WTC11 (cell line): Measurements from ENCODE around the gene DNAH17.

Source experiments
- CREM ChIP-seq: sonication (generic); formaldehyde crosslinking; IDR thresholded peaks from 2 replicates; pipeline ENCODE4 v1.8.1; 2022; ENCODE audit warnings: mild to moderate bottlenecking, missing genetic modification reagents, moderate library complexity
- FOXK1 ChIP-seq: sonication (generic); formaldehyde crosslinking; IDR thresholded peaks from 2 replicates; pipeline ENCODE4 v1.8.0; 2022; ENCODE audit warnings: mild to moderate bottlenecking, moderate library complexity, missing genetic modification reagents
- JUN ChIP-seq: sonication (generic); formaldehyde crosslinking; IDR thresholded peaks from 2 replicates; pipeline ENCODE4 v1.8.0; 2023; ENCODE audit warnings: mild to moderate bottlenecking, missing genetic modification reagents
- SMAD4 ChIP-seq: sonication (generic); formaldehyde crosslinking; IDR thresholded peaks from 2 replicates; pipeline ENCODE4 v1.8.0; 2022; ENCODE audit warnings: mild to moderate bottlenecking, missing genetic modification reagents
- TEAD4 ChIP-seq: sonication (generic); formaldehyde crosslinking; IDR thresholded peaks from 2 replicates; pipeline ENCODE4 v1.8.0; 2022; ENCODE audit warnings: mild to moderate bottlenecking, missing genetic modification reagents
- ZBTB21 ChIP-seq: sonication (generic); formaldehyde crosslinking; IDR thresholded peaks from 2 replicates; pipeline ENCODE4 v1.8.1; 2023; ENCODE audit warnings: mild to moderate bottlenecking, missing genetic modification reagents, borderline replicate concordance
- ZNF138 ChIP-seq: sonication (generic); formaldehyde crosslinking; conservative IDR thresholded peaks from 2 replicates; pipeline ENCODE4 v1.8.1; 2022; ENCODE audit warnings: mild to moderate bottlenecking, moderate library complexity, missing genetic modification reagents
- TF ChIP-seq, protein P1 (sequence below): sonication (generic); formaldehyde crosslinking; conservative IDR thresholded peaks from 2 replicates; pipeline ENCODE4 v1.8.1; 2022; ENCODE audit warnings: mild to moderate bottlenecking, missing genetic modification reagents
- TF ChIP-seq, protein P2 (sequence below): fragments of 200-600 bp; IDR thresholded peaks from 2 replicates; pipeline ENCODE4 v1.8.0; 2022; ENCODE audit warnings: antibody characterized with exemption
- TF ChIP-seq, protein P3 (sequence below): sonication (generic); formaldehyde crosslinking; IDR thresholded peaks from 2 replicates; pipeline ENCODE4 v1.8.1; 2023; ENCODE audit warnings: mild to moderate bottlenecking, moderate library complexity, missing genetic modification reagents
- TF ChIP-seq, protein P4 (sequence below): sonication (generic); formaldehyde crosslinking; IDR thresholded peaks from 2 replicates; pipeline ENCODE4 v1.8.1; 2023; ENCODE audit warnings: mild to moderate bottlenecking, missing genetic modification reagents, moderate library complexity
- TF ChIP-seq, protein P5 (sequence below): sonication (generic); formaldehyde crosslinking; IDR thresholded peaks from 2 replicates; pipeline ENCODE4 v1.8.0; 2022; ENCODE audit warnings: mild to moderate bottlenecking, missing genetic modification reagents

DNA sequence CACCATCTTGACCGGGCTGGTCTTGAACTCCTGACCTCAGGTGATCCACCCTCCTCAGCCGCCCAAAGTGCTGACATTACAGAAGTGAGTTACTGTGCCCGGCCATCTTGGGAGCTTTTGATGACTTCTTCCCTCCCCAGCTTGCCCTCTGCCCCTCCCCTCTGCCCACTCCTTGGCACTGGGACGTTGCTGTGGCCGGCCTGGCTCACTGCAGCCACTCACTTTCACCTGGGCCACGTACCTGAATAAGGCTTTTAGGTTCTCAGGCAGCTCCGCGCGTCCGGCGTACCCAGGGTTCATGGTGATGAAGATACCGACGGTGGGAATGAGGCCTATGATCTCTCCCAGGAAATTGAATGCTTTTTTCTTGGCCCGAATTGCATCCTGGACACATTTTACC, 81.6 kb downstream of the DNAH17 start:
- TF ChIP-seq FOXK1 (no peak), JUN (CRISPR knock-in tag) (no peak), TEAD4 (no peak), ZBTB21 (no peak), ZNF138 (CRISPR knock-in tag) (no peak), SMAD4 (CRISPR knock-in tag) (no peak), CREM (CRISPR knock-in tag) (no peak)
- TF ChIP-seq, protein P1, sequence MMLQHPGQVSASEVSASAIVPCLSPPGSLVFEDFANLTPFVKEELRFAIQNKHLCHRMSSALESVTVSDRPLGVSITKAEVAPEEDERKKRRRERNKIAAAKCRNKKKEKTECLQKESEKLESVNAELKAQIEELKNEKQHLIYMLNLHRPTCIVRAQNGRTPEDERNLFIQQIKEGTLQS (CRISPR knock-in tag) = no peak
- TF ChIP-seq, protein P2, sequence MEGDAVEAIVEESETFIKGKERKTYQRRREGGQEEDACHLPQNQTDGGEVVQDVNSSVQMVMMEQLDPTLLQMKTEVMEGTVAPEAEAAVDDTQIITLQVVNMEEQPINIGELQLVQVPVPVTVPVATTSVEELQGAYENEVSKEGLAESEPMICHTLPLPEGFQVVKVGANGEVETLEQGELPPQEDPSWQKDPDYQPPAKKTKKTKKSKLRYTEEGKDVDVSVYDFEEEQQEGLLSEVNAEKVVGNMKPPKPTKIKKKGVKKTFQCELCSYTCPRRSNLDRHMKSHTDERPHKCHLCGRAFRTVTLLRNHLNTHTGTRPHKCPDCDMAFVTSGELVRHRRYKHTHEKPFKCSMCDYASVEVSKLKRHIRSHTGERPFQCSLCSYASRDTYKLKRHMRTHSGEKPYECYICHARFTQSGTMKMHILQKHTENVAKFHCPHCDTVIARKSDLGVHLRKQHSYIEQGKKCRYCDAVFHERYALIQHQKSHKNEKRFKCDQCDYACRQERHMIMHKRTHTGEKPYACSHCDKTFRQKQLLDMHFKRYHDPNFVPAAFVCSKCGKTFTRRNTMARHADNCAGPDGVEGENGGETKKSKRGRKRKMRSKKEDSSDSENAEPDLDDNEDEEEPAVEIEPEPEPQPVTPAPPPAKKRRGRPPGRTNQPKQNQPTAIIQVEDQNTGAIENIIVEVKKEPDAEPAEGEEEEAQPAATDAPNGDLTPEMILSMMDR = no peak
- TF ChIP-seq, protein P3, sequence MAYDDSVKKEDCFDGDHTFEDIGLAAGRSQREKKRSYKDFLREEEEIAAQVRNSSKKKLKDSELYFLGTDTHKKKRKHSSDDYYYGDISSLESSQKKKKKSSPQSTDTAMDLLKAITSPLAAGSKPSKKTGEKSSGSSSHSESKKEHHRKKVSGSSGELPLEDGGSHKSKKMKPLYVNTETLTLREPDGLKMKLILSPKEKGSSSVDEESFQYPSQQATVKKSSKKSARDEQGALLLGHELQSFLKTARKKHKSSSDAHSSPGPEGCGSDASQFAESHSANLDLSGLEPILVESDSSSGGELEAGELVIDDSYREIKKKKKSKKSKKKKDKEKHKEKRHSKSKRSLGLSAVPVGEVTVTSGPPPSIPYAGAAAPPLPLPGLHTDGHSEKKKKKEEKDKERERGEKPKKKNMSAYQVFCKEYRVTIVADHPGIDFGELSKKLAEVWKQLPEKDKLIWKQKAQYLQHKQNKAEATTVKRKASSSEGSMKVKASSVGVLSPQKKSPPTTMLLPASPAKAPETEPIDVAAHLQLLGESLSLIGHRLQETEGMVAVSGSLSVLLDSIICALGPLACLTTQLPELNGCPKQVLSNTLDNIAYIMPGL = no peak
- TF ChIP-seq, protein P4, sequence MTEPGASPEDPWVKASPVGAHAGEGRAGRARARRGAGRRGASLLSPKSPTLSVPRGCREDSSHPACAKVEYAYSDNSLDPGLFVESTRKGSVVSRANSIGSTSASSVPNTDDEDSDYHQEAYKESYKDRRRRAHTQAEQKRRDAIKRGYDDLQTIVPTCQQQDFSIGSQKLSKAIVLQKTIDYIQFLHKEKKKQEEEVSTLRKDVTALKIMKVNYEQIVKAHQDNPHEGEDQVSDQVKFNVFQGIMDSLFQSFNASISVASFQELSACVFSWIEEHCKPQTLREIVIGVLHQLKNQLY (CRISPR knock-in tag) = no peak
- TF ChIP-seq, protein P5, sequence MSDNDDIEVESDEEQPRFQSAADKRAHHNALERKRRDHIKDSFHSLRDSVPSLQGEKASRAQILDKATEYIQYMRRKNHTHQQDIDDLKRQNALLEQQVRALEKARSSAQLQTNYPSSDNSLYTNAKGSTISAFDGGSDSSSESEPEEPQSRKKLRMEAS (CRISPR knock-in tag) = no peak
